Measurements from ENCODE around the gene RALGPS1. TPM values are rescaled to one million over a fixed set of nuclear protein-coding genes. Genes with fewer than 3 reads are reported as not detected.

Gene RALGPS1
- total RNA-seq, 1 donor from 2014 or later, result 30.7 TPM

DNA sequence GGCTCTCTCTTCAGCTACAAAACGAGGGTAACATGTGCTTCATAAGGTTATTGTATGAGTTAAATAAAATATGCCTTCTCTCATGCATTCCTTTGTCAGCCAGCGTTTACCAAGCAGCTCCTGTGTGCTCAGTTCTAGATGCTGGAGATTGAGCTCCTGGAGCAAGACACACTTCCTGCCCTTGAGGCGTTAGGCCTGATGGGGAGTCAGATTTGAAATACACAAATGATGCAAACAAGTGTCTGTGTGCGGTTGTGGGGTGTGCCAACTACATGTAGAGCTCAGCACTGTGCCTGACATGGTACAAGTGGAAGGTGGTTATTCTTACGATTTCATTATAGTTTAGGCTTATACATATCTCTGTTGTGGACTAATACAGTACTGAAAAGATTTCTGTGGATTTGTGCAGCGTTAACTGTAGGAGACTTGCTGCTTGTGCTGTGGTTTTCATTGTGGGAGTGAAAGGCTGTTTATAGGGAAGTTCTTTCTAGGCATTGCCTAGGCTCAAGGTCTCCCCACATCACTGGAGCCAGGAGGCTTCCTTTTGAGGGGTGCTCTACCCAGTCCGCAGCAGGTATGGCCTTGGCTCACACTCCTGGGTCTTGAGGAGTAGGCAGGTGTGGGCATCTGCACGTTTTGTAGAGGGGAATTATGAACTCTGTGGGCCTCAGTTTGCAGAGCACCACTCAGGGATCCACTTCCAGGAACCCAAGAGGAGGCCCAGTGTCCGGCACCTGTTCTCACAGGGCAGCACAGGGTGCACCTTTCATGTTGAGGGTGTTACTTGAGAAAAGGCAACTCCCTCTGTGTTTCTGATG, 247.7 kb downstream of the RALGPS1 start:
- Histone ChIP-seq H3K4me3 (no peak overlapping the region), H3K79me2 (ENCODE audit: low read depth) (no peaks in the 10 kb centered on the region), H3F3A (ENCODE audit: low read depth) (peaks cover 24% of the 10 kb centered on the region), H2AFZ (replicated peaks) (no peak overlapping the region), H3K9me3 (ENCODE audit: low read depth) (no peaks in the 10 kb centered on the region), H3K4me2 (no peak overlapping the region), H3K27ac (no peak overlapping the region), H3K9ac (no peak overlapping the region), H3K36me3 (no peaks in the 10 kb centered on the region), H3K4me1 (peaks cover 26% of the 10 kb centered on the region), H4K20me1 (ENCODE audit: low read depth) (no peaks in the 10 kb centered on the region), H3K27me3 (no peaks in the 10 kb centered on the region)
- no peaks in the 10 kb centered on the region for H3K36me3 Mint-ChIP-seq
- no peak for DNase-seq (ENCODE audit: low spot score)
- H3K27ac Mint-ChIP-seq, result no peak overlapping the region
- TF ChIP-seq, protein P1, sequence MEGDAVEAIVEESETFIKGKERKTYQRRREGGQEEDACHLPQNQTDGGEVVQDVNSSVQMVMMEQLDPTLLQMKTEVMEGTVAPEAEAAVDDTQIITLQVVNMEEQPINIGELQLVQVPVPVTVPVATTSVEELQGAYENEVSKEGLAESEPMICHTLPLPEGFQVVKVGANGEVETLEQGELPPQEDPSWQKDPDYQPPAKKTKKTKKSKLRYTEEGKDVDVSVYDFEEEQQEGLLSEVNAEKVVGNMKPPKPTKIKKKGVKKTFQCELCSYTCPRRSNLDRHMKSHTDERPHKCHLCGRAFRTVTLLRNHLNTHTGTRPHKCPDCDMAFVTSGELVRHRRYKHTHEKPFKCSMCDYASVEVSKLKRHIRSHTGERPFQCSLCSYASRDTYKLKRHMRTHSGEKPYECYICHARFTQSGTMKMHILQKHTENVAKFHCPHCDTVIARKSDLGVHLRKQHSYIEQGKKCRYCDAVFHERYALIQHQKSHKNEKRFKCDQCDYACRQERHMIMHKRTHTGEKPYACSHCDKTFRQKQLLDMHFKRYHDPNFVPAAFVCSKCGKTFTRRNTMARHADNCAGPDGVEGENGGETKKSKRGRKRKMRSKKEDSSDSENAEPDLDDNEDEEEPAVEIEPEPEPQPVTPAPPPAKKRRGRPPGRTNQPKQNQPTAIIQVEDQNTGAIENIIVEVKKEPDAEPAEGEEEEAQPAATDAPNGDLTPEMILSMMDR (IDR thresholded peaks at IDR 0.05), result no peak
- TF ChIP-seq EZH2 (IDR thresholded peaks at IDR 0.05) (no peak), EZH2phosphoT487 (IDR thresholded peaks at IDR 0.05) (no peak)
- H3K4me3 Mint-ChIP-seq, result no peak overlapping the region
- peaks cover 7% of the 10 kb centered on the region for H3K27me3 Mint-ChIP-seq (ENCODE audit: insufficient read depth, low read depth)
- no peaks in the 10 kb centered on the region for H3K9me3 Mint-ChIP-seq
- peaks cover 31% of the 10 kb centered on the region for H3K4me1 Mint-ChIP-seq

DNA sequence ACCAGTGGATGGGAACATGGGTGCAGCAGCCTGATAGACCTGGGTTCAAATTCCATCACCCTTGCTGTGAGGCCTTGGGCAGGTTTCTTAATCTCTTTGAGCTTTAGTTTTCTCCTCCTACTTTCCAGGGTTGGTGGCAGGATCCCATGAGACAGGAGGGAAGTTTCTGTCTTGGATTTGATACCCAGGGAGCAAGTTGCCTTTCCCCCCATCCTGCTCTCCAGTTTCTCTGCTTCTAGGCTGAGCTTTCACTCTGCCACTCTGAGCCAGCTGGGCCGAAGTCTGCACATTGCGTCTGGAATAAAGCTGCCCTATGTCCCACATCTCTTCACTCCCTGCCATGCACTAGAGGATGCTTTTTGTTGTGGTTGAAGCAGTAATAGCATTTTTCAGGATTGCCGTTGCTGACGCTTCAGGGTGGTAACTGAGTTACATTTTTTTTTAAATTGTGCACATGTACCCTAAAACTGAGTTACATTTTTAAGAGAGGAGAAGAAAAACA, 248.3 kb downstream of the RALGPS1 start:
- no peak overlapping the region for H2AFZ ChIP-seq (replicated peaks)
- H3K27ac ChIP-seq, result no peak overlapping the region
- no peaks in the 10 kb centered on the region for H4K20me1 ChIP-seq (ENCODE audit: low read depth)
- Mint-ChIP-seq H3K4me1 (peaks cover 31% of the 10 kb centered on the region), H3K9me3 (no peaks in the 10 kb centered on the region), H3K27ac (no peak overlapping the region), H3K4me3 (no peak overlapping the region), H3K27me3 (ENCODE audit: insufficient read depth, low read depth) (peaks cover 7% of the 10 kb centered on the region), H3K36me3 (no peaks in the 10 kb centered on the region)
- peaks cover 24% of the 10 kb centered on the region for H3F3A ChIP-seq (ENCODE audit: low read depth)
- H3K9ac ChIP-seq, result no peak overlapping the region
- no peaks in the 10 kb centered on the region for H3K9me3 ChIP-seq (ENCODE audit: low read depth)
- no peaks in the 10 kb centered on the region for H3K36me3 ChIP-seq
- peaks cover 26% of the 10 kb centered on the region for H3K4me1 ChIP-seq
- no peaks in the 10 kb centered on the region for H3K27me3 ChIP-seq
- H3K4me3 ChIP-seq, result no peak overlapping the region
- no peak for DNase-seq (ENCODE audit: low spot score)
- H3K4me2 ChIP-seq, result no peak overlapping the region
- H3K79me2 ChIP-seq (ENCODE audit: low read depth), result no peaks in the 10 kb centered on the region
- TF ChIP-seq EZH2phosphoT487 (IDR thresholded peaks at IDR 0.05), result no peak

DNA sequence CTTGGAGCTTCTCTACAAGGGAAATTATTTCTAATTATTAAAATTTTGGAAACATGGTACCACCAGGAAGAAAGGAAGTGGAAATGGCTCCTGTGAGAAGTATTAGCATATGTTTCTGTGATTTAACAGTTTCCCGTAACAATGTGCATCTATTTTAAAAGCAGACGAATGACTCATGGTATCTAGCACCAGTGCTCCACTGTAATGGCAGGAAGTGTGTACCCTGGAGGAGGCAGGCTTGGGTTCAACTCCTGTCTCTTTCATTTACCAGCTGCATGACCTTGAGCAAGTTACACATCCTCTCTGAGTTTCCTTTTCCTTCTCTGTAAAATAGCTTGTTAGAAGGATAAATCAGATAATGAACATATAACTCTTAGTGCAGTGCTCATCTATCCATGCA, 248.8 kb downstream of the RALGPS1 start:
- Histone ChIP-seq H3F3A (ENCODE audit: low read depth) (peaks cover 19% of the 10 kb centered on the region), H4K20me1 (ENCODE audit: low read depth) (no peaks in the 10 kb centered on the region), H3K9ac (no peak overlapping the region), H3K4me3 (no peak overlapping the region), H3K36me3 (no peaks in the 10 kb centered on the region), H3K27ac (no peak overlapping the region), H3K27me3 (no peaks in the 10 kb centered on the region), H3K9me3 (ENCODE audit: low read depth) (no peaks in the 10 kb centered on the region), H2AFZ (replicated peaks) (no peak overlapping the region), H3K79me2 (ENCODE audit: low read depth) (no peaks in the 10 kb centered on the region), H3K4me2 (no peak overlapping the region), H3K4me1 (peaks cover 22% of the 10 kb centered on the region)
- H3K4me1 Mint-ChIP-seq, result peaks cover 31% of the 10 kb centered on the region
- H3K9me3 Mint-ChIP-seq, result no peaks in the 10 kb centered on the region
- TF ChIP-seq, protein P1 (IDR thresholded peaks at IDR 0.05), result no peak
- no peak for TF ChIP-seq EZH2 (IDR thresholded peaks at IDR 0.05)
- TF ChIP-seq EZH2phosphoT487 (IDR thresholded peaks at IDR 0.05), result no peak
- no peak for DNase-seq (ENCODE audit: low spot score)
- H3K27ac Mint-ChIP-seq, result no peak overlapping the region
- peaks cover 7% of the 10 kb centered on the region for H3K27me3 Mint-ChIP-seq (ENCODE audit: insufficient read depth, low read depth)
- H3K36me3 Mint-ChIP-seq, result no peaks in the 10 kb centered on the region
- H3K4me3 Mint-ChIP-seq, result no peak overlapping the region

DNA sequence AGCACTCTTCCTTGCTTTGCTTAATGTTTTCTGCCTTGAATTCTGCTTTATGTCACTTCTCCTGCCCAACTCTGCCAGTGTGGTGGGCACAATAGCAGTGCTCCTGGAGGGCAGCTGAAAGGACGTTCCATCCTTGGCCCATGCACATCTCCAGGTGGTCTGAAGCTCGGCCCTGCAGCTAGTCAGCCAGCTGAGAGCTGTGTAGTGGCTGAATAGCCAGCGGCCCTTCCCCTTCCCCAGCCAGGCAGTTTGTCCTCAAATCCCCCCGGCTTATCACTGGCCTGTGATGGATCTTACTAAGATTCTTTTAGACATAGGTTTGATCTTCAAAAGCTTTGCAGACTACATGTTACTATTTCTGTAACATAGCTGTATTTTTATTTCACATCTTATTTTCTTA, 250.5 kb downstream of the RALGPS1 start:
- H3K27me3 ChIP-seq, result no peaks in the 10 kb centered on the region
- no peaks in the 10 kb centered on the region for H3K36me3 ChIP-seq
- H3K4me1 Mint-ChIP-seq, result peaks cover 18% of the 10 kb centered on the region
- H4K20me1 ChIP-seq (ENCODE audit: low read depth), result no peaks in the 10 kb centered on the region
- H3K4me1 ChIP-seq, result peaks cover 8% of the 10 kb centered on the region
- H3K9me3 Mint-ChIP-seq, result no peaks in the 10 kb centered on the region
- H3K9ac ChIP-seq, result no peak overlapping the region
- H3K36me3 Mint-ChIP-seq, result peaks cover 2% of the 10 kb centered on the region
- H3K79me2 ChIP-seq (ENCODE audit: low read depth), result no peaks in the 10 kb centered on the region
- H3K4me3 ChIP-seq, result no peak overlapping the region
- no peaks in the 10 kb centered on the region for H3K9me3 ChIP-seq (ENCODE audit: low read depth)
- H2AFZ ChIP-seq (replicated peaks), result no peak overlapping the region
- H3K4me2 ChIP-seq, result no peak overlapping the region
- TF ChIP-seq EZH2phosphoT487 (IDR thresholded peaks at IDR 0.05) (no peak), EZH2 (IDR thresholded peaks at IDR 0.05) (no peak)
- TF ChIP-seq, protein P1 (IDR thresholded peaks at IDR 0.05), result no peak
- H3K27ac Mint-ChIP-seq, result peak overlapping the region; percentile 65
- peaks cover 2% of the 10 kb centered on the region for H3F3A ChIP-seq (ENCODE audit: low read depth)
- DNase-seq (ENCODE audit: low spot score), result peak; percentile 52
- no peak overlapping the region for H3K4me3 Mint-ChIP-seq
- no peak overlapping the region for H3K27ac ChIP-seq
- H3K27me3 Mint-ChIP-seq (ENCODE audit: insufficient read depth, low read depth), result peaks cover 7% of the 10 kb centered on the region
